ENCODE data around the gene HP1BP3.

DNA sequence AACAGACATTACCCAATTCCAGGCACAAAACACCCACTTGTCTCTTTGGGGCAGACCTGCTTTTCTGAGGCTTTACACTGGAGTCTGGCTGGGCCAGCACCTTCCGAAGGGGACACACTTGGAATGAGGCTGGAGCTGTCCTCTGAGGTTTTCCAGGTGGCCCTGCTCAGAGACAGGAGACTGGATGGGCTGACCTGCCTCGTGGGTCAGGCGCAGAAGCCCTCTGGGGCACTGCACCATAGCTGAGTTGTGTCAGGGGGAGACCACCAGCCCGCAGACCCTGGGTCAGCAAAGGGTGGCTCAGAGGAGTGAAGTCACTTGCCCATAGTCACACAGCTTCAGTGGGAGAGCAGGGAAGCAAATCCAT, 56.4 kb downstream of the HP1BP3 start:
- TF ChIP-seq FOXK2 (IDR thresholded peaks at IDR 0.05) (no peak), FOXA1 (IDR thresholded peaks at IDR 0.05) (no peak), L3MBTL2 (conservative IDR thresholded peaks at IDR 0.05) (no peak), TARDBP (IDR thresholded peaks at IDR 0.05) (no peak), SUZ12 (IDR thresholded peaks at IDR 0.05) (no peak), ARNT (IDR thresholded peaks at IDR 0.05) (no peak), FOXM1 (IDR thresholded peaks at IDR 0.05; ENCODE audit: borderline replicate concordance) (no peak), SP1 (IDR thresholded peaks at IDR 0.05) (no peak)
